ENCODE data around the gene IGF2BP2.

GRCh38 chr3:185717121-185717520 is 107.7 kb downstream of the IGF2BP2 start:
- TF ChIP-seq CHD4 (IDR thresholded peaks at IDR 0.05; ENCODE audit: borderline replicate concordance, low read length) (no peak), SIN3A (IDR thresholded peaks at IDR 0.05; ENCODE audit: borderline replicate concordance, low read depth, low read length) (no peak), ZBTB44 (CRISPR knock-in tag; IDR thresholded peaks at IDR 0.05) (no peak), IRF1 (CRISPR knock-in tag; IDR thresholded peaks at IDR 0.05; ENCODE audit: low read depth) (no peak), ASH2L (IDR thresholded peaks at IDR 0.05; ENCODE audit: insufficient read length, low read depth, low read length) (no peak)
